Measurements from ENCODE around the gene MYB. TPM values are rescaled to one million over a fixed set of nuclear protein-coding genes. Genes with fewer than 3 reads are reported as not detected.

MYB gene
- total RNA-seq, 2 donors from 2014 or later: not detected

DNA sequence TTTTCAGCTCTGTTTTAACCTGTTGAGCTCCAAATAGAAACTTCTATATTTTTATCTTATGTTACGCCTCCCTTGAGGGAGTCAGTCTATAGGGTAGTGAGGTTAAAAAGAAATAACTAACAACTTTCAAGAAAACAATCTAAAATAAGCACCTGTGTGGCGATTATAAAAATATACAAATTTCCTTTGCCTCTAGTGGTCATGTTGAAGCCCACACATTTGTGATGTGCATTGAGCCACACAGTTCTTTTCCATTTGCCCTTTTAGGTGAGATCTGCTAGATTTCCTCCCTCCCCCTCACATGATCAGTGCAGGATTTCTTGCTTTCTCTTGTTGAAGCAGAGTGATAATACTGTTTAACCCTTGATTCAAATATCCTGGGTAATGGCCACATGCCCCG is 84.2 kb downstream of the MYB start:
- Histone ChIP-seq H3K4me1 (ENCODE audit: control insufficient read depth in 1 of 2, low read depth in 2 of 2) (no peaks in the 10 kb centered on the region), H3K9me3 (no peaks in the 10 kb centered on the region), H3K36me3 (no peaks in the 10 kb centered on the region), H3K27ac (no peak overlapping the region), H3K4me3 (no peak overlapping the region), H3K27me3 (replicated peaks; ENCODE audit: insufficient read depth) (no peaks in the 10 kb centered on the region)
- ATAC-seq (ENCODE audit: insufficient number of reproducible peaks, low FRiP score, low read depth): no peak
- TF ChIP-seq, protein P1, sequence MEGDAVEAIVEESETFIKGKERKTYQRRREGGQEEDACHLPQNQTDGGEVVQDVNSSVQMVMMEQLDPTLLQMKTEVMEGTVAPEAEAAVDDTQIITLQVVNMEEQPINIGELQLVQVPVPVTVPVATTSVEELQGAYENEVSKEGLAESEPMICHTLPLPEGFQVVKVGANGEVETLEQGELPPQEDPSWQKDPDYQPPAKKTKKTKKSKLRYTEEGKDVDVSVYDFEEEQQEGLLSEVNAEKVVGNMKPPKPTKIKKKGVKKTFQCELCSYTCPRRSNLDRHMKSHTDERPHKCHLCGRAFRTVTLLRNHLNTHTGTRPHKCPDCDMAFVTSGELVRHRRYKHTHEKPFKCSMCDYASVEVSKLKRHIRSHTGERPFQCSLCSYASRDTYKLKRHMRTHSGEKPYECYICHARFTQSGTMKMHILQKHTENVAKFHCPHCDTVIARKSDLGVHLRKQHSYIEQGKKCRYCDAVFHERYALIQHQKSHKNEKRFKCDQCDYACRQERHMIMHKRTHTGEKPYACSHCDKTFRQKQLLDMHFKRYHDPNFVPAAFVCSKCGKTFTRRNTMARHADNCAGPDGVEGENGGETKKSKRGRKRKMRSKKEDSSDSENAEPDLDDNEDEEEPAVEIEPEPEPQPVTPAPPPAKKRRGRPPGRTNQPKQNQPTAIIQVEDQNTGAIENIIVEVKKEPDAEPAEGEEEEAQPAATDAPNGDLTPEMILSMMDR (IDR thresholded peaks at IDR 0.05): no peak
- no peak for DNase-seq (ENCODE audit: low spot score)

DNA sequence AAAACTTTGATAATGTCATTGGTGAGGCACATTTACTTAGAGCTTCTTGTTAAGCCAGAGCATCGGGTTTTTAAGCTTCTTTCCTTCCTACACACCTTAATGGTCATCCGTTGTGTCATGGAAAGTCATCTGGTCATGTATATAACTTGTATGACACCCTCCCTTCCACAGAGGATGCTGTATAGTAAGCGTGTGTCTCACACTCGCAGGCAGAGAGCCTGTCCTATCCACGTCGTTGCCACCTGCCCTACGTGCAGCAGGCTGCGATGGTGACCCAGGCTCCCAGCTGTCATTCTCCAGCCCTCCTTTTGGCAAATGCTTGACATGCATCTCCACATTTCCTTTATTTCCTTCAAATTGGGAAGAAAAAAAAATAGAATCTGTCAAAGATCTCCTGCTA is 85.6 kb downstream of the MYB start:
- ATAC-seq (ENCODE audit: insufficient number of reproducible peaks, low FRiP score, low read depth) (no peak), DNase-seq (ENCODE audit: low spot score) (no peak)
- Histone ChIP-seq H3K9me3 (no peaks in the 10 kb centered on the region), H3K27me3 (replicated peaks; ENCODE audit: insufficient read depth) (no peaks in the 10 kb centered on the region), H3K4me3 (no peak overlapping the region), H3K4me1 (ENCODE audit: control insufficient read depth in 1 of 2, low read depth in 2 of 2) (no peaks in the 10 kb centered on the region), H3K36me3 (no peaks in the 10 kb centered on the region), H3K27ac (no peak overlapping the region)
- TF ChIP-seq, protein P1 (IDR thresholded peaks at IDR 0.05): no peak

DNA sequence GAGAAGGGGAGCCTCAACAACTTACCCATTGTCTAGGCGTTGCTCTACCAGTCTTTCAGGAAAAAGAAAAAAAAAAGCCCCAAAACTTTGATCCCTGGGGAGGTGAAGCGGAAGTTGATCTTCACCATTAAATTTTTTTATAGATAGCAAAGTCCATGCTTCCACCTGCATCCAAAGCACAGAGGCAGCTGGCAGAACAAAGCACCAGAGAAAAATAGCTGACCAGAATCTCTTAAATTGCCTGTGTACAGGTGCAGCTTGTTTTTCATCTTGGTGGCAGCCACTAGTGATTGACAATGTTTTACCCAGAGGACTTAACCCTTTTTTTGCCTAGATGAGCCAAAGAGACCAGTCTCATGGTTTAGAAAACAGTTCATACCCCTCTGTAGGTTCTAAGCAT is 86.0 kb downstream of the MYB start:
- TF ChIP-seq, protein P1 (IDR thresholded peaks at IDR 0.05): no peak
- H3K27ac ChIP-seq: no peak overlapping the region
- H3K27me3 ChIP-seq (replicated peaks; ENCODE audit: insufficient read depth): no peaks in the 10 kb centered on the region
- no peaks in the 10 kb centered on the region for H3K9me3 ChIP-seq
- no peak for ATAC-seq (ENCODE audit: insufficient number of reproducible peaks, low FRiP score, low read depth)
- H3K4me1 ChIP-seq (ENCODE audit: control insufficient read depth in 1 of 2, low read depth in 2 of 2): no peaks in the 10 kb centered on the region
- DNase-seq (ENCODE audit: low spot score): no peak
- no peak overlapping the region for H3K4me3 ChIP-seq
- H3K36me3 ChIP-seq: no peaks in the 10 kb centered on the region

DNA sequence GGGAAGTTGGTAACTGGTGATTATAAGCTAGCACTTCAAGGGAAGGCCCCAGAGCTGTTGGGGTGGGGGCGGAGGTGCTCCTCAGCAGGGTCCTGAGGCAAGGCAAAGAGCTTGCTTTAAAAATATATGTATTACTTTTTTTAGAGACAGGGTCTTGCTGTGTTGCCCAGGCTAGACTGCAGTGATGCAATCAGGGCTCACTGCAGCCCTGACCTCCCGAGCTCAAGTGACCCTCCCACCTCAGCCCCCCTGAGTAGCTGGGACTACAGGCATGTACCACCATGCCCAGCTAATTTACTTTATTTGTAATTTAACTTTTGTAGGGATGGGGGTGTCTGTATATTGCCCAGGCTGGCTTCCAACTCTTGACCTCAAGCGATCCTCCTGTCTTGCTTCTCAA is 87.2 kb downstream of the MYB start:
- DNase-seq (ENCODE audit: low spot score) (no peak), ATAC-seq (ENCODE audit: insufficient number of reproducible peaks, low FRiP score, low read depth) (no peak)
- no peak overlapping the region for H3K27ac ChIP-seq
- TF ChIP-seq, protein P1 (IDR thresholded peaks at IDR 0.05): no peak
- H3K9me3 ChIP-seq: no peaks in the 10 kb centered on the region
- H3K4me3 ChIP-seq: no peak overlapping the region
- no peaks in the 10 kb centered on the region for H3K36me3 ChIP-seq
- H3K4me1 ChIP-seq (ENCODE audit: control insufficient read depth in 1 of 2, low read depth in 2 of 2): no peaks in the 10 kb centered on the region
- H3K27me3 ChIP-seq (replicated peaks; ENCODE audit: insufficient read depth): no peaks in the 10 kb centered on the region

DNA sequence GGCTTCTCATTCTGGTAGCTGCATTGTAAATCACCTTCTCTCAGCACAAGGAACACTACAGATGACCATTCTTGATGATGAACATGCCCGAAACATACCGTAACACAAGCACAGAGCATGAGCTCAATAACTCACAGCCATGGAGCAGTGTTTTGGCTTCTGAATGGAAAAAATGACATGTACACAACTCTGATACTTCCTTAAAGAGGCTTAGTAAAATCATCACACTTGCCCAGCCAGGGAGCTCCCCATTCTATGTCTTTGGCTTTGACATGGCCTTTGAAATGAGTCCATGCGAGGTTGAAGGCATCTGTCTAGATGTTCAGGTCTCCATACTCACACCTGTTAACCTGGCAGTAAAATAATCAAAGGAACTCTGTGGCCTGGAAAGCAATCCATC is 87.6 kb downstream of the MYB start:
- TF ChIP-seq, protein P1 (IDR thresholded peaks at IDR 0.05): no peak
- no peaks in the 10 kb centered on the region for H3K4me1 ChIP-seq (ENCODE audit: control insufficient read depth in 1 of 2, low read depth in 2 of 2)
- DNase-seq (ENCODE audit: low spot score) (no peak), ATAC-seq (ENCODE audit: insufficient number of reproducible peaks, low FRiP score, low read depth) (no peak)
- no peak overlapping the region for H3K4me3 ChIP-seq
- no peak overlapping the region for H3K27ac ChIP-seq
- no peaks in the 10 kb centered on the region for H3K9me3 ChIP-seq
- no peaks in the 10 kb centered on the region for H3K36me3 ChIP-seq
- no peaks in the 10 kb centered on the region for H3K27me3 ChIP-seq (replicated peaks; ENCODE audit: insufficient read depth)

Other genes with a start within 250 kb of the MYB start
- gene ALDH8A1, start 231.2 kb upstream of the MYB start, total RNA-seq: 1 to 10 TPM in 1 of 2 donors, under 1 TPM in 1; 0.42 to 5.8 TPM
- 10 to 100 TPM; 42.5 to 48.5 TPM for gene HBS1L, start 126.5 kb upstream of the MYB start, total RNA-seq